Psoas muscle (tissue), 8 donors: ENCODE data around the gene TBX18. TPM values are rescaled to one million over a fixed set of nuclear protein-coding genes. Genes with fewer than 3 reads are reported as not detected.

ENCODE experiments used
- ATAC-seq, 4 donors: fragments of 200-7000 bp; cut with Tn5 transposase; one replicate each; pipeline ENCODE4 v1.9.1; 2020; ENCODE audit warnings: moderate library complexity in 3 of 4, mild to moderate bottlenecking in 2 of 4
- DNase-seq, 2 donors: peaks; one replicate each; pipeline ENCODE4 v3.0.0-alpha.2; 2020
- H3K27ac ChIP-seq: fragments of 200-600 bp; one replicate; pipeline ENCODE4 v1.8.0; 2022
- H3K27me3 ChIP-seq, 3 donors: fragments of 200-600 bp in 1 of 3; one replicate each; pipeline versions ENCODE4 v1.6.1 to v1.8.0; 2013 to 2022; ENCODE audit warnings: low read length in 2 of 3, mild to moderate bottlenecking in 2 of 3, moderate library complexity in 1 of 3; ENCODE audit not compliant: insufficient read depth in 3 of 3
- H3K36me3 ChIP-seq, 2 donors: fragments of 200-600 bp in 1 of 2; one replicate each; pipeline versions ENCODE4 v1.6.1 to v1.8.0; 2013 to 2022; ENCODE audit warnings: low read depth in 1 of 2, mild to moderate bottlenecking in 1 of 2, moderate library complexity in 1 of 2; ENCODE audit not compliant: insufficient read depth in 1 of 2
- H3K4me1 ChIP-seq: fragments of 200-600 bp; one replicate; pipeline ENCODE4 v1.8.0; 2022
- H3K4me3 ChIP-seq: fragments of 200-600 bp; one replicate; pipeline ENCODE4 v1.8.0; 2022; ENCODE audit warnings: mild to moderate bottlenecking
- H3K9me3 ChIP-seq: fragments of 200-600 bp; one replicate; pipeline ENCODE4 v1.8.0; 2022
- CTCF ChIP-seq: fragments of 200-600 bp; IDR thresholded peaks from one replicate; pipeline ENCODE4 v1.8.0; 2022; ENCODE audit warnings: antibody characterized with exemption
- WGBS, 3 donors: extraction: QIAGEN DNeasy Blood & Tissue Kit; methylation state at CpG; one replicate each; pipeline versions ENCODE4 v1.1.6 to v1.1.7; 2013; 5-methylcytosine and 5-hydroxymethylcytosine counted together
- intact Hi-C, 2 donors: fragments of 100-400 bp; cut with DNase I; formaldehyde crosslinking; loops; one replicate each; pipeline versions ENCODE4 v1.11.0 to v1.14.2; 2022
- polyA plus RNA-seq, 3 donors: library from polyadenylated mRNA; stranded (reverse); fragments of 200-250 nt; gene quantifications; one replicate each; pipeline ENCODE4 v1.2.3, GENCODE V29; 2013
- total RNA-seq, 4 donors: library from RNA; stranded (reverse); fragmentation: NEBNext Ultra II Directional in 2 of 4; extraction: Animal tissue kit (Norgen Biotek cat#: 25700) in 2 of 4; gene quantifications; one replicate each; pipeline versions ENCODE4 v1.2.1 to v1.2.4, GENCODE V29; 2021 to 2023
- donor health status: healthy with polysubstance abuse.
- donor health status: DM: no; HTN: no; CAD: no; lungs with moderate emphysema.
- donor health status: Bipolar disorder and iron deficiency.
- donor health status: healthy.
- donor health status: DM: yes; HTN: yes; CAD: no.
- donor health status: DM: no; HTN: no; CAD: no.
- donor health status: DM: no; HTN: no; CAD: no.
- donor health status: DM: yes; HTN: yes; CAD: no.

The TBX18 gene
- total and polyA plus RNA-seq, 7 donors: 0.24 to 1.0 (median 0.55) TPM

DNA sequence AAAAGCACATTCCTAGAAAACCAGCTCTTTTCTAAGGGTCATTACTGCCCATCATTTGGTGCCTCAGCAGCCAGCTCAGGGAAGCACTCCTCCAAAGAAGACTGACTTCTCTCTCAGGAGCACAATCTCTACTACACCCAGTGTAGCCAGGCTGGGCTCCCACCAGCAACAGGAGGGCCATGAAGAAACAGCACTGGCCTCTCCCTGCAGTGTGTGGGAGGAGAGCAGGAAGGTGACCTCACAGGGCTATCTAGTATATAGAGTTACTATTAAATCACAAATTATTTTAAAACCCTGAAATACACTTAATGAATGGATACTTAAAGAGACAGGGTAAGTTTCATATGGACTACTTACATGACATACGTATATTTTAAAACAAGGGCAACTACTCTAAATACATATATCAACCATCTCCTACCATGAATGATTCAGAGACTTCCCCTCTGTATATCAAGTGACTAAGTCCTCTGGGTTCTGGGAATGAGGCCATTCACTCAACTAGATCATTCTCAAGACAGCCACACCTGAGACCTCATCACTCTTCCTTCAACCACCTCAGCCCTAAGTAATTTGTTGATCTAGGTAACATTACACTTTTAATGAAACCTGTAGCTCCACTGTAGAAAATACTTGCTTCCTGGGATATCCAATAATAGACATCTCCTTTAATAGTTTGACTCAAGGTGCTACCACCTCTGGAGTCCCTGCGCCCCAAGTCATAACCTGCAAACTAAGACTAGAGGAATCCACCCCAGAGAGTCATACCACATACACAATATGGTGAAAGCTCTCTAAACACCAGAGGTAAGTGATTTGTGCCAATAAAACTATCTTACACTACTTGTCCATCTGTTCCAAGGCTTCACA, 25.2 kb downstream of the TBX18 start:
- no peaks in the 10 kb centered on the region for H3K27me3 ChIP-seq
- intact Hi-C loops: no loop called here
- no peak overlapping the region for H3K27ac ChIP-seq
- no peak overlapping the region for H3K4me3 ChIP-seq
- 91 to 96% (median 91%) methylated on average over 2 of the region's 2 CpGs for WGBS, 3 donors
- peaks cover 0 to 5% of the 10 kb centered on the region in 2 donors for H3K36me3 ChIP-seq
- no peaks in the 10 kb centered on the region for H3K9me3 ChIP-seq
- ATAC-seq (no peak), DNase-seq (no peak)
- H3K4me1 ChIP-seq: no peaks in the 10 kb centered on the region
- TF ChIP-seq CTCF: no peak

GRCh38 chr6:84733889-84734288, 30.5 kb downstream of the TBX18 start:
- intact Hi-C loops: no loop called here

GRCh38 chr6:84731901-84732300, 32.5 kb downstream of the TBX18 start:
- Histone ChIP-seq H3K4me1 (no peaks in the 10 kb centered on the region), H3K36me3 (peaks cover 0 to under 1% of the 10 kb centered on the region in 2 donors), H3K4me3 (no peak overlapping the region), H3K27me3 (no peaks in the 10 kb centered on the region), H3K9me3 (peaks cover 2% of the 10 kb centered on the region), H3K27ac (no peak overlapping the region)
- DNase-seq (no peak), ATAC-seq (no peak)
- TF ChIP-seq CTCF: no peak
- intact Hi-C loops: no loop called here

More at GRCh38 chr6:84733889-84734288, 30.5 kb downstream of the TBX18 start:
- TF ChIP-seq CTCF: no peak
- 25 to 46% (median 26%) methylated on average over 2 of the region's 2 CpGs for WGBS, 3 donors
- Histone ChIP-seq H3K9me3 (peaks cover 2% of the 10 kb centered on the region), H3K27me3 (no peaks in the 10 kb centered on the region), H3K4me1 (no peaks in the 10 kb centered on the region), H3K4me3 (no peak overlapping the region), H3K36me3 (peaks cover 0 to 5% of the 10 kb centered on the region in 2 donors), H3K27ac (no peak overlapping the region)
- DNase-seq: no peak
- no peak for ATAC-seq

DNA sequence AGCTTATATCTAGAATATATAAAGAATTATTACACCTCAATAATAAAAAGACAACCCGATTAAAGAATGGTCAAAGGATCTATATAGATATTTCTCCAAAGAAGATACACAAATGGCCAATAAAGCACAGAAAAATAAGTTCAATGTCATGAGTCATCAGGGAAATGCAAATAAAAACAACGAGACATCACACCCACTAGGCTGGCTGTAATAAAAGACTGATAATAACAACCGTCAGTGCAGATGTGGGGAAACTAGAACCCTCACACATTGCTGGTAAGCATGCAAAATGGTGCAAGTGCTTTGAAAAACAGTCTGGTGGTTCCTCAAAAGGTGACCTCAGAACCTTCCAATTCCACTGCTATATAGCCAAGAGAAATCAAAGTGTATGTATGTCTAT, 33.0 kb downstream of the TBX18 start:
- intact Hi-C loops: no loop called here
- H3K27me3 ChIP-seq: no peaks in the 10 kb centered on the region
- 77 to 78% (median 77%) methylated on average over 3 of the region's 3 CpGs for WGBS, 3 donors
- no peak overlapping the region for H3K27ac ChIP-seq
- H3K9me3 ChIP-seq: peaks cover 2% of the 10 kb centered on the region
- no peaks in the 10 kb centered on the region for H3K4me1 ChIP-seq
- no peak overlapping the region for H3K4me3 ChIP-seq
- H3K36me3 ChIP-seq: no peaks in the 10 kb centered on the region
- DNase-seq (no peak), ATAC-seq (no peak)
- no peak for TF ChIP-seq CTCF

DNA sequence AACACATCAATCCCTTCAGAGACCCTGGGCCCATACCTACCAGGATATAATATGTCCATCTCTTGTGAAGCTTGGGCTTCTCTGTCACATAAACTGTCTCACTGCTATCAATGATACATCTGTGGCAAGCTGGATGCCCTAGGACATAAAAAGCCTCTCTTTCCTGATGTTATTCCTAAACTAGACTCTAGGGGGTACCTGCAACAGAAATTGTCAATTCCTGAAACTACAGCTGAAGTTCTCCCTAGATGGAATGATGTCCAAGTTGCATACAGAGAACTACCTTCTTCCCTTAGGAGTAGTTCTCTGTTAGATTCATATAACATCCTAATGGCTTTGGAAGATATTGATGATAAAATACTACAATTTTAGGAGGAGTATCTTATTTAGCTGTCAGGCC, 35.8 kb downstream of the TBX18 start:
- no peak for TF ChIP-seq CTCF
- H3K27me3 ChIP-seq: no peaks in the 10 kb centered on the region
- DNase-seq (no peak), ATAC-seq (no peak)
- H3K4me3 ChIP-seq: no peak overlapping the region
- H3K36me3 ChIP-seq: no peaks in the 10 kb centered on the region
- no peak overlapping the region for H3K27ac ChIP-seq
- peaks cover 2% of the 10 kb centered on the region for H3K9me3 ChIP-seq
- intact Hi-C loops: no loop called here
- no peaks in the 10 kb centered on the region for H3K4me1 ChIP-seq
